Astrocyte (in vitro differentiated cells and primary cell): ENCODE results near the gene MYBPC1. TPM values are rescaled to one million over a fixed set of nuclear protein-coding genes. Genes with fewer than 3 reads are reported as not detected.

Experiments used
- DNase-seq: peaks from one replicate; pipeline ENCODE4 v3.0.0-alpha.2; 2010; ENCODE audit warnings: low read depth
- FAIRE-seq: peaks from 2 replicates; lab custom pipeline; 2011; peaks lifted over from hg19 to GRCh38; lab: Jason Lieb, UNC
- H2AFZ ChIP-seq: 2 replicates; pipeline ENCODE4 v1.6.0; 2012; ENCODE audit warnings: low read depth, low read length, inconsistent platforms
- H3K27ac ChIP-seq: 2 replicates; pipeline ENCODE4 v1.5.1; 2011; ENCODE audit warnings: low read depth, low read length, inconsistent platforms
- H3K27me3 ChIP-seq: 2 replicates; pipeline ENCODE4 v1.6.0; 2011; ENCODE audit warnings: low read length, inconsistent platforms; ENCODE audit not compliant: insufficient read depth
- H3K36me3 ChIP-seq: 2 replicates; pipeline ENCODE4 v1.5.1; 2011; ENCODE audit warnings: low read length, inconsistent platforms; ENCODE audit not compliant: insufficient read depth
- H3K4me1 ChIP-seq: 2 replicates; pipeline ENCODE4 v1.5.1; 2011; ENCODE audit warnings: low read length, inconsistent platforms; ENCODE audit not compliant: insufficient read depth
- H3K4me2 ChIP-seq: 2 replicates; pipeline ENCODE4 v1.6.0; 2012; ENCODE audit warnings: low read length, inconsistent platforms
- H3K4me3 ChIP-seq: 2 replicates; pipeline ENCODE4 v1.5.1; 2011; ENCODE audit warnings: low read depth, mild to moderate bottlenecking, low read length, inconsistent platforms; ENCODE audit not compliant: insufficient read depth
- H3K79me2 ChIP-seq: 2 replicates; pipeline ENCODE4 v1.6.0; 2012; ENCODE audit warnings: mild to moderate bottlenecking, low read length, inconsistent platforms; ENCODE audit not compliant: insufficient read depth
- H3K9ac ChIP-seq: 2 replicates; pipeline ENCODE4 v1.6.0; 2012; ENCODE audit warnings: mild to moderate bottlenecking, low read length, inconsistent platforms
- H3K9me3 ChIP-seq: 2 replicates; pipeline ENCODE4 v1.5.1; 2012; ENCODE audit warnings: low read depth, mild to moderate bottlenecking, low read length, inconsistent platforms; ENCODE audit not compliant: insufficient read depth
- H4K20me1 ChIP-seq: 2 replicates; pipeline ENCODE4 v1.6.0; 2012; ENCODE audit warnings: low read length, inconsistent platforms; ENCODE audit not compliant: insufficient read depth
- H3K27ac Mint-ChIP-seq: one replicate; pipeline ENCODE4 v1.8.0; 2021; ENCODE audit warnings: mild to moderate bottlenecking, mixed read lengths; ENCODE audit not compliant: unreplicated experiment
- H3K27me3 Mint-ChIP-seq: one replicate; pipeline ENCODE4 v1.8.0; 2021; ENCODE audit warnings: low read depth, mixed read lengths; ENCODE audit not compliant: unreplicated experiment
- H3K36me3 Mint-ChIP-seq: one replicate; pipeline ENCODE4 v1.8.0; 2021; ENCODE audit warnings: low read depth, mixed read lengths; ENCODE audit not compliant: unreplicated experiment
- H3K4me1 Mint-ChIP-seq: one replicate; pipeline ENCODE4 v1.8.0; 2021; ENCODE audit warnings: low read depth, mixed read lengths; ENCODE audit not compliant: unreplicated experiment
- H3K4me3 Mint-ChIP-seq: one replicate; pipeline ENCODE4 v1.8.0; 2021; ENCODE audit warnings: mild to moderate bottlenecking, moderate library complexity, mixed read lengths; ENCODE audit not compliant: unreplicated experiment
- H3K9me3 Mint-ChIP-seq: one replicate; pipeline ENCODE4 v1.8.0; 2021; ENCODE audit warnings: mild to moderate bottlenecking, mixed read lengths; ENCODE audit not compliant: unreplicated experiment
- EZH2 ChIP-seq: IDR thresholded peaks from 2 replicates; pipeline ENCODE4 v1.6.1; 2012; ENCODE audit warnings: mild to moderate bottlenecking, low read length, inconsistent platforms; ENCODE audit not compliant: insufficient read depth
- total RNA-seq: library from RNA; stranded (reverse); gene quantifications from 2 replicates; pipeline ENCODE4 v1.2.1, GENCODE V29; 2021
- TF ChIP-seq, protein P1 (sequence below): IDR thresholded peaks from 2 replicates; pipeline ENCODE4 v1.5.1; 2011; ENCODE audit warnings: low read depth, mild to moderate bottlenecking, inconsistent platforms, low read length, moderate library complexity; ENCODE audit not compliant: insufficient read depth

MYBPC1 gene
- total RNA-seq, 1 donor from 2014 or later: not detected

DNA sequence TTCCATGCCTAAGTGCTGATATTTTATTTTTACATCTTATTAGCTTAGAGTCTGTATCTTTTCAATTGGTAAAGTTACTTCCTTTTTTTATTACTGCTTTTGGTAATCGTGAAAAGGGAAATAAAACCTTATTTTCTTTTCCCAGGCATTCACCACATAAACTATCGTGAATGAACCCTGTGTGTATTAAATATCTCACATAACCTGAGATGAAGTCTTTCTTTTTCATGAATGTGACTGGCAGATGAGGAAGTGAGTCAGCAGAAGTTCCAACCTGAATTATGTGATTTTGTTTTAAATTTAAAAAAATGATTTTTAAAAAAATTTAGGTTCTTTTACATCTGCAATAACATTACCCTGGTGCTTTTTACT is 26.0 kb downstream of the MYBPC1 start:
- H2AFZ ChIP-seq: no peak overlapping the region
- Mint-ChIP-seq H3K27ac (no peak overlapping the region), H3K4me1 (no peaks in the 10 kb centered on the region), H3K27me3 (no peaks in the 10 kb centered on the region), H3K4me3 (no peak overlapping the region), H3K36me3 (no peaks in the 10 kb centered on the region), H3K9me3 (no peaks in the 10 kb centered on the region)
- TF ChIP-seq EZH2: no peak
- TF ChIP-seq, protein P1, sequence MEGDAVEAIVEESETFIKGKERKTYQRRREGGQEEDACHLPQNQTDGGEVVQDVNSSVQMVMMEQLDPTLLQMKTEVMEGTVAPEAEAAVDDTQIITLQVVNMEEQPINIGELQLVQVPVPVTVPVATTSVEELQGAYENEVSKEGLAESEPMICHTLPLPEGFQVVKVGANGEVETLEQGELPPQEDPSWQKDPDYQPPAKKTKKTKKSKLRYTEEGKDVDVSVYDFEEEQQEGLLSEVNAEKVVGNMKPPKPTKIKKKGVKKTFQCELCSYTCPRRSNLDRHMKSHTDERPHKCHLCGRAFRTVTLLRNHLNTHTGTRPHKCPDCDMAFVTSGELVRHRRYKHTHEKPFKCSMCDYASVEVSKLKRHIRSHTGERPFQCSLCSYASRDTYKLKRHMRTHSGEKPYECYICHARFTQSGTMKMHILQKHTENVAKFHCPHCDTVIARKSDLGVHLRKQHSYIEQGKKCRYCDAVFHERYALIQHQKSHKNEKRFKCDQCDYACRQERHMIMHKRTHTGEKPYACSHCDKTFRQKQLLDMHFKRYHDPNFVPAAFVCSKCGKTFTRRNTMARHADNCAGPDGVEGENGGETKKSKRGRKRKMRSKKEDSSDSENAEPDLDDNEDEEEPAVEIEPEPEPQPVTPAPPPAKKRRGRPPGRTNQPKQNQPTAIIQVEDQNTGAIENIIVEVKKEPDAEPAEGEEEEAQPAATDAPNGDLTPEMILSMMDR: no peak
- H3K36me3 ChIP-seq: no peaks in the 10 kb centered on the region
- FAIRE-seq: no peak
- H3K27me3 ChIP-seq: no peaks in the 10 kb centered on the region
- H4K20me1 ChIP-seq: no peaks in the 10 kb centered on the region
- no peak overlapping the region for H3K27ac ChIP-seq
- no peak overlapping the region for H3K4me2 ChIP-seq
- no peak overlapping the region for H3K4me3 ChIP-seq
- no peak for DNase-seq
- no peaks in the 10 kb centered on the region for H3K79me2 ChIP-seq
- H3K4me1 ChIP-seq: no peaks in the 10 kb centered on the region
- no peaks in the 10 kb centered on the region for H3K9me3 ChIP-seq
- H3K9ac ChIP-seq: no peak overlapping the region

DNA sequence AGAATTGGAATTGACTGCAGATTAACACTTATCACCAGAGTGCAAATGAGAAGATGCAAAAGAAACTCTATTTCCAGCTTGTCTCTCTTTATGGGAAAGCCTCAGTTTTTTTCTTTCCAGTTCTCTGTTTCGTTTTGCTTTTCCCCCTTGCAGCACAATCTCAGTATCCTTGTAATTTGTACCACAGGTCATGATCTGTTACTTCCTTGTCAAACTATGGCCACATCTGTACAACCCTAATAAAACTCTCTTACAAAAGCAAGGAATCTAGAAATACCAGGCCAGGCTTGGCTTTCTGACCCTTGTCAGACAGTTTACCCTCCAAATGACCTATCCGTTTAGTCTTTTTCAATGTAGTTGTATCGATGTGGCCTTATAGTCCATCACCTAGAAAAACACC is 33.9 kb downstream of the MYBPC1 start:
- Histone ChIP-seq H3K36me3 (no peaks in the 10 kb centered on the region), H3K9ac (no peak overlapping the region), H2AFZ (no peak overlapping the region), H3K79me2 (no peaks in the 10 kb centered on the region), H3K27me3 (no peaks in the 10 kb centered on the region), H3K4me2 (no peak overlapping the region), H3K9me3 (no peaks in the 10 kb centered on the region), H4K20me1 (no peaks in the 10 kb centered on the region), H3K27ac (no peak overlapping the region), H3K4me1 (no peaks in the 10 kb centered on the region), H3K4me3 (no peak overlapping the region)
- Mint-ChIP-seq H3K4me3 (no peak overlapping the region), H3K4me1 (no peaks in the 10 kb centered on the region), H3K27me3 (no peaks in the 10 kb centered on the region), H3K36me3 (no peaks in the 10 kb centered on the region), H3K9me3 (no peaks in the 10 kb centered on the region), H3K27ac (no peak overlapping the region)
- FAIRE-seq: no peak
- no peak for DNase-seq
- TF ChIP-seq, protein P1: no peak
- TF ChIP-seq EZH2: no peak

DNA sequence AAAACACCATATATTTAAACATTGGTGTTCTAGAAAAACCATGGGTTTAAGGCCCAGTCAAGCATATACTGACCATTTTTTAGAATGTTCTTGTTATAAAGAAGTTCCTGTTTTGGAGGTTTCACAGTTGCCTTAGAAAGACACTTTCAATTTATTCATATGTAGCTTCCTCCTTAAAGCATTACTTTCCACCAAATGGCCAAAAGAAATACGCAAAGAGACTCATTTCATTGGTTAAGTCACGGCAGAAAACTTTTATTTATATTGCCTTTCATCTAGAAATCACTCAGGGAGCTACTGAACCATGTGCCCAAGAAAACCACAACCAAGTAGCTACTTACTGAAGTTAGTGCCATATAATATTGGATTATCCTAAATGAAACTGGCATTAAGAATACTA is 40.0 kb downstream of the MYBPC1 start:
- no peak for FAIRE-seq
- no peaks in the 10 kb centered on the region for H3K36me3 ChIP-seq
- no peaks in the 10 kb centered on the region for H4K20me1 ChIP-seq
- TF ChIP-seq EZH2: no peak
- TF ChIP-seq, protein P1: no peak
- no peaks in the 10 kb centered on the region for H3K4me1 ChIP-seq
- no peak overlapping the region for H3K9ac ChIP-seq
- H2AFZ ChIP-seq: no peak overlapping the region
- no peak for DNase-seq
- no peak overlapping the region for H3K4me2 ChIP-seq
- Mint-ChIP-seq H3K27ac (no peak overlapping the region), H3K27me3 (no peaks in the 10 kb centered on the region), H3K4me3 (no peak overlapping the region), H3K9me3 (no peaks in the 10 kb centered on the region), H3K36me3 (no peaks in the 10 kb centered on the region), H3K4me1 (no peaks in the 10 kb centered on the region)
- no peaks in the 10 kb centered on the region for H3K79me2 ChIP-seq
- no peaks in the 10 kb centered on the region for H3K9me3 ChIP-seq
- H3K4me3 ChIP-seq: no peak overlapping the region
- no peak overlapping the region for H3K27ac ChIP-seq
- no peaks in the 10 kb centered on the region for H3K27me3 ChIP-seq
